GM19467 (cell line): ENCODE measurements around the gene METTL4.
"Not testable (repeated sequence)": the region's sequence is repeated elsewhere in the genome, so short reads cannot be mapped to it uniquely, and the experiment has no call there.

Source experiments
- ATAC-seq: cut with Tn5 transposase; IDR thresholded peaks from one replicate; pipeline ENCODE4 v1.9.1; 2021; ENCODE audit warnings: mild to moderate bottlenecking, moderate library complexity; ENCODE audit not compliant: unreplicated experiment

The METTL4 gene

GRCh38 chr18:2524794-2525198, 46.5 kb downstream of the METTL4 start:
- ATAC-seq: not testable (repeated sequence)

GRCh38 chr18:2522112-2522511, 49.2 kb downstream of the METTL4 start:
- no peak for ATAC-seq

GRCh38 chr18:2518473-2518872, 52.8 kb downstream of the METTL4 start:
- no peak for ATAC-seq

DNA sequence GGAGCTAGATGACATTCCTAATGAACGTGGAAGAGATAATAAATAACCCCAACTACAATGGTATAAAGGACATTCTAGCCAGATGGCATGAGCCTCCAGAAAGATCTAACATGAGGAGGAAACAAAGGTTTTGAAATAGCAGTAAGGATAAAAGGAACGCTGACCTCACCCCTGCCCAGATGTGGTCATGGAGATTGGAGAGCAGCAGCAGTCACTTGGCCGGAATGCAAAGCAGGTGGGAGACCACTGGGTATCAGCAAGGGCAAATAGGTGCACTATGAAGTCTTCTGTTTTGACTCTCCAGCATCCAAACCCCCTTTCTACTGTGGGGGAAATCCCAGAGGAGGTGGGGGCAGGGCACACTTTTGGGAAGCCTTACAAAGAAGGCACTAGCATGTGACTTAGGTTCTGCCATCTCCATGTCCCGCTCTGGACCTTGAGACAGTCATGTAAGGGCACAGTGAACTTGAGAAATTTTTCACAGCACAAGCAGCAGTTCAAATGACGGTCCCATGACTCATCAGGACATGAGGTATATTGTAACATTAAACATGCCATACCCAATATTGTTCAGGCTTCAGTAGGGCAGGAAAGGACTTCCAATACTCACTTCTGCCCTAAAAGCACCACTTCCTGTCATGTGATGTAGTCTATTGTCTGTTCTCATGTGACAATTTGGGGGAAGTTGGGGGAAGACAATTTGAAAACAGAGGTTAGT, 55.2 kb downstream of the METTL4 start:
- ATAC-seq: no peak

DNA sequence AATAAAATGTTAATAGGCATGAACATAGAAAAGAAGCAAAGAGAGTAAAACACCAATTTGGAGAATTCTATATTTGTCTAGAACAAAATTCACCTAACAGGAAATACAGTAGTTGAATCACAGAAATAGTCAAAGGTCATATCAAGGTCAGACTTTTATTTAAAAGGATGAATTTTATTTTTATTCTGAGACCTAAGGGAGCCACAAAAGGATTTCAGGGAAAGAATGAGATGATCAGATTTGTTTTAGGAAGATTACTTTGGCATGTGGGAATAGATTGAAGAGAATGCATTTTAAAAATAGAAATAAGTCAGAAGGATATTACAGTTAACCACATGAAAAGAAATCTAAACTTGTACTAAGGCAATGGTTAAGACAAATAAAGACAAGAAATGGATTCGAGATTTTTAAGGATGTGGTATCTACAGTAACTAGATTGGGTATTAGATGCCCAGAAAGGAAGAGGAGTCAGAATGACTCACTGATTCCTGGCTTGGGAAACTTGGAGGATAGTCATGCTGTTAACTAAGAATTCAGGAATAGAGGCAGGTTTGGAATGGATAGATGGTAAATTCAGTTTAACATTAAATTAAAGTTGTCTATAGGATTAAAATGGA, 56.0 kb downstream of the METTL4 start:
- ATAC-seq: no peak

- ATAC-seq: no peak
These were observed 57.7 kb downstream of the METTL4 start for GRCh38 chr18:2513616-2514015.

DNA sequence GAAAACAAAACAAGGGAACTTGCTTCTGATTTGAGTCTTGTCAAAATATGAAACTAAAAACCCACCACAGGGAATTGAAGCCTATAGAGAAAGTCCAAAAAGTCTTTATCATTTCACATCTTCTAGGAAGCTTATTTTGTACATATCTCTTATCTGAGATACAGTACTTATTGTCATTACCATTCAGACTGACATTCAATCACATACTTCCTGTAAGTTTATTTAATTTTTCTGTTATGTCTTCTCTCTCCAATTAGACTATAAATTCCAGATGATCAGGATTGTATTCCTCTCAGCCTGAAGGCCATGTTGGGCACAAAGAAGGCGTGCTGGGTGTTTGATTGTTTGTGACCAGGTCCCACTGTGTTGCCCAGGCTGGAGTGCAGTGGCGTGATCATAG, 59.2 kb downstream of the METTL4 start:
- ATAC-seq: no peak

GRCh38 chr18:2511451-2511850, 59.9 kb downstream of the METTL4 start:
- ATAC-seq: no peak

DNA sequence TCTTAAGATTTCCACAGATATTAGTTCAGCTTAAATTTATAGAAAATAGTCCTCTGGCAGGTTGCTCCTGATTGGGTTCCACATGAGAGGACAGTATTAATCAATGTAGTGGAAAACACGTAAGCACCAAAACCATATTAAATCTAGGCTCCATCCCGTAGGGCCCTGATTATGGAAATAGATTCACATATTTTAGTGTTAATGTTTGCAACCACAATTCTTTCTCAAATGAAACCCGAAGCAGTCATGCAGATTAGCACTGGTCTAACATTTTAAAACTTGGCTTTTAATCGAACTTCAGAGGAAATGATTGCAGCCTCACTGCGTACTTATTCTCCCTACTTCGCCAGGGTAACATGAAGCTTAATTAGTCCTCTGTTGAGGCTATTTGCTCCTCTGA, 60.9 kb downstream of the METTL4 start:
- ATAC-seq: no peak

DNA sequence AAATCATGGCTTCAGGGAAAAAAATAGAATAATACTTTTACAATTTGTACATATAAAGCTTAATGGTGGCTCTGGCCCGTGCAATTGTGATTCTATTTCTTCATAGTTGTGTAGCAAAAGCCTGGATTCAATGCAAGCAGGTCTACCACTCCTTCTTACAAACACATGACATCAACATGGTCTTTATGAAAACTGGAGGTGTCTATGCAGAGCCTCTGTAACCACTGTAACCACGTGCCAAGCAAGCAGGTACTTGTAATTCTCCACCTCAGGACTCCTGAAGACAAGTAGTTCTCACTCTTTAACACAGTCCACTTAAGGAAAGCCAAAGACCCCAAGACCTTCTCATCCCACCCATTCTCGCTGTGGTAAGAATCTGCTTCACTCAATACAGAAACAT, 62.6 kb downstream of the METTL4 start:
- no peak for ATAC-seq

DNA sequence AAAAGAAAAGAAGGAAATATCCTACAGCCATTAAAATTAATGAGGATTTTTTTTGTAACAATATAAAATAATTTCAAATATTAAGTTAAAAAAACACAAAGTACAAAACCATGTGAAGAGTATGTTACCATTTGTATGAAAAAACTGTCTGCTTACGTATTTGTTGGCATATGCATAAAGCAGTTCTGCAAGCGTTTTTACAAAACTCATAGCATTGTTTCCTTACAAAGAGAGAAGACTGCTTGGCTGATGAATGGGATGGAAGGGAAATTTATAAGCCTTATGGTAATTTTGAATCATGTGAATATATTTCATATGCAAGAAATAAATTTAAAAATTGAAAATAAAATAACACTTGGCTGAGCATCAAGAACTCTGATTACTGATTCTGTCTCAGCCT, 63.1 kb downstream of the METTL4 start:
- no peak for ATAC-seq

GRCh38 chr18:2504642-2505041, 66.7 kb downstream of the METTL4 start:
- ATAC-seq: no peak

GRCh38 chr18:2502880-2503279, 68.4 kb downstream of the METTL4 start:
- no peak for ATAC-seq

DNA sequence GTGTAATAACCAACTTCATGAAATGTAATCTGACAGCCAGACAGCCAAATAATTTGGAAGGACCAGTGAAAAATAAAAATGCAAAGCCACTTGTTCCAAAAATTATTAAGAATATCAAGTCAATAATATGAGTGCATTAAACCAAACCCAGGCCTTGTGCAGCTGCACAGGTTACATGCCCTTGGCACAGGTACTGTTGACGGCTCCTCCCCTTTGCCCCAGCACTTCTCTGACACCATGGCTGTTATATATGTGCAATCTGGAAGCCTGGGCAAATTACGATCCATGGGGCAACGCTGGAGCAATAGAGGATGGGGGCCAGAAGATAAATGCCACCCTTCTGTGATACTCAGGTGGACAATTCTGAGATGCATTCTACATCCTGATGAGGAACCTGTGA, 68.9 kb downstream of the METTL4 start:
- no peak for ATAC-seq

GRCh38 chr18:2497797-2498196, 73.5 kb downstream of the METTL4 start:
- ATAC-seq: no peak

- no peak for ATAC-seq
These were observed 75.9 kb downstream of the METTL4 start for GRCh38 chr18:2495381-2495780.

DNA sequence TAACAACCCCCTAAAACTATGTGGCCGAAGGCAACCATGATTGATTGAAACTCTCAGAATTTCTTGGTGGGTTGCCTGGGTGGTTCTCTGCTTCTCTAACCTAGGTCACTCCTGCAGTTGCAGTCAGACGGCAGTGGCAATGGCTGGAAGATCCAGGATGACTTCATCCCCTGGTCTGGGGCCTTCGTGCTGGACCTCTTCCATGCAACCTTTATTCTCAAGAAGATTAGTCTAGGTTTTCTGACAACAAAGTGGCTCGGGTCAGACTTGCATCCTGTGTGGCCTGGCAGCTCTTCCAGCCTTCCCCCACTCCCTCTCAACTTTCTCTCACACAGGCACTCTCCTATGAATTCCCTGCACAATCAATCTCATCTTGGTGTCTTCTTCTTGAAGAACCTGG, 76.4 kb downstream of the METTL4 start:
- ATAC-seq: no peak
